ENCODE results near the gene ADARB1.

DNA sequence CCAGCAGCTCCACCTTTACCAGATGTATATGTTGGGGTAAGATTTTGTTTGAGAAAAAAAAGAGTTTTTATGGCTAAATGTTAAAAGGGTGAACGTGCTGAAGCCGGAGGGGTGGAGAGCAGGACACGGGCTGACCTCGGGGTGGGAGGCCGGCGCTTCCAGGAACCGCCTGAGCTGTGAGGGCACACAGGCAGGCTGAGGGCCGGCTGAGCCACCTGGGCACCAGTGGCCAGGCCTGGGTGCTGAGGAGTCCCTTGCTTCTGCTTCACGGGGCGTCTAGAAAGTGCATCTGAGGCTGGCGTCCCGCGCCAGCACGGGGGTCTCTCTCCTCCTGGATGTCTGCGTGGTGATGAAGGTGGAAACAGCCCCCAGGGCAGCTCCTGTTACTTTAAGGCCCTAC is 33.6 kb upstream of the ADARB1 start:
- TF ChIP-seq POLR2A (IDR thresholded peaks at IDR 0.05; ENCODE audit: low read depth, low read length), result no peak
- no peak for TF ChIP-seq POLR2AphosphoS5 (IDR thresholded peaks at IDR 0.05; ENCODE audit: low read depth, low read length)
- TF ChIP-seq TAF1 (IDR thresholded peaks at IDR 0.05; ENCODE audit: borderline replicate concordance, low read depth, low read length), result no peak

Measured in GM12892 (cell line).